A673 (cell line): Measurements from ENCODE around the gene TDO2.
"Not testable (repeated sequence)": the region's sequence is repeated elsewhere in the genome, so short reads cannot be mapped to it uniquely, and the experiment has no call there.

Experiments used
- CTCF ChIP-seq: fragments of 300-800, 200-600 bp; sonication (generic); conservative IDR thresholded peaks from 2 replicates; pipeline ENCODE4 v1.5.1; 2017; ENCODE audit warnings: low read depth, mild to moderate bottlenecking, antibody characterized with exemption, low read length, moderate library complexity, mixed read lengths
- EZH2 ChIP-seq: fragments of 200-600 bp; sonication (generic); IDR thresholded peaks from 2 replicates; pipeline ENCODE4 v1.6.1; 2017; ENCODE audit warnings: borderline replicate concordance, low read depth, mild to moderate bottlenecking, mixed read lengths, antibody characterized with exemption, low read length; ENCODE audit not compliant: poor library complexity, severe bottlenecking

- TF ChIP-seq CTCF, EZH2: not testable (repeated sequence)
Observed at GRCh38 chr4:155934634-155935033, 31.1 kb downstream of the TDO2 start.
